ENCODE data around the gene PNO1. TPM values are rescaled to one million over a fixed set of nuclear protein-coding genes. Genes with fewer than 3 reads are reported as not detected.
"Not testable (repeated sequence)": the region's sequence is repeated elsewhere in the genome, so short reads cannot be mapped to it uniquely, and the experiment has no call there.

PNO1 gene
- total and polyA plus RNA-seq, 9 donors: 6.1 to 26.4 (median 12.7) TPM

GRCh38 chr2:68172990-68173700 is 15.5 kb downstream of the PNO1 start:
- Histone ChIP-seq H3K27me3 (no peaks in the 10 kb centered on the region), H3K4me3 (no peak overlapping the region), H3K36me3 (no peaks in the 10 kb centered on the region), H3K9me3 (no peaks in the 10 kb centered on the region), H3K27ac (no peak overlapping the region), H3K4me1 (ENCODE audit: insufficient read depth) (no peaks in the 10 kb centered on the region)
- no peak for DNase-seq
- intact Hi-C loops (cut with DNase I): no loop called here
- 91 to 96% (median 96%) methylated on average over 8 of the region's 8 CpGs for WGBS, 3 donors
- TF ChIP-seq POLR2A (IDR thresholded peaks at IDR 0.05): no peak
- TF ChIP-seq, protein P1, sequence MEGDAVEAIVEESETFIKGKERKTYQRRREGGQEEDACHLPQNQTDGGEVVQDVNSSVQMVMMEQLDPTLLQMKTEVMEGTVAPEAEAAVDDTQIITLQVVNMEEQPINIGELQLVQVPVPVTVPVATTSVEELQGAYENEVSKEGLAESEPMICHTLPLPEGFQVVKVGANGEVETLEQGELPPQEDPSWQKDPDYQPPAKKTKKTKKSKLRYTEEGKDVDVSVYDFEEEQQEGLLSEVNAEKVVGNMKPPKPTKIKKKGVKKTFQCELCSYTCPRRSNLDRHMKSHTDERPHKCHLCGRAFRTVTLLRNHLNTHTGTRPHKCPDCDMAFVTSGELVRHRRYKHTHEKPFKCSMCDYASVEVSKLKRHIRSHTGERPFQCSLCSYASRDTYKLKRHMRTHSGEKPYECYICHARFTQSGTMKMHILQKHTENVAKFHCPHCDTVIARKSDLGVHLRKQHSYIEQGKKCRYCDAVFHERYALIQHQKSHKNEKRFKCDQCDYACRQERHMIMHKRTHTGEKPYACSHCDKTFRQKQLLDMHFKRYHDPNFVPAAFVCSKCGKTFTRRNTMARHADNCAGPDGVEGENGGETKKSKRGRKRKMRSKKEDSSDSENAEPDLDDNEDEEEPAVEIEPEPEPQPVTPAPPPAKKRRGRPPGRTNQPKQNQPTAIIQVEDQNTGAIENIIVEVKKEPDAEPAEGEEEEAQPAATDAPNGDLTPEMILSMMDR (IDR thresholded peaks at IDR 0.05): no peak
- no peak for TF ChIP-seq EP300 (IDR thresholded peaks at IDR 0.05)

DNA sequence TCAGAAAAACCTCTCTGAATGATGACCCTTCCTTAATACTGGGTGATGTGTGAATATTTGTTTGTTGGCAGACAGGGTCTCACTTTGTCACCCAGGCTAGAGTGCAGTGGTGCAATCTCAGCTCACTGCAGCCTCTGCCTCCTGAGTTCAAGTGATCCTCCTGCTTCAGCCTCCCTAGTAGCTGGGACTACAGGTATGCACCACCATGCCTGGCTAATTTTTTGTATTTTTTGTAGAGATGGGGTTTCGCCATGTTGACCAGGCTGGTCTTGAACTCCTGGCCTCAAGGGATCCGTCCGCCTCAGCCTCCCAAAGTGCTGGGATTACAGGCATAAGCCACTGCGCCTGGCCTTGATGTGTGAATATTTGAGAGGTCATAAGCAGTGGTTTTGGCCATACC is 17.5 kb downstream of the PNO1 start:
- intact Hi-C loops (cut with DNase I); H3K9me3 ChIP-seq; H3K4me3 ChIP-seq; H3K36me3 ChIP-seq; H3K27ac ChIP-seq; H3K27me3 ChIP-seq; DNase-seq; H3K4me1 ChIP-seq (ENCODE audit: insufficient read depth): not testable (repeated sequence)
- WGBS, 3 donors: 97 to 100% (median 97%) methylated on average over 4 of the region's 4 CpGs

DNA sequence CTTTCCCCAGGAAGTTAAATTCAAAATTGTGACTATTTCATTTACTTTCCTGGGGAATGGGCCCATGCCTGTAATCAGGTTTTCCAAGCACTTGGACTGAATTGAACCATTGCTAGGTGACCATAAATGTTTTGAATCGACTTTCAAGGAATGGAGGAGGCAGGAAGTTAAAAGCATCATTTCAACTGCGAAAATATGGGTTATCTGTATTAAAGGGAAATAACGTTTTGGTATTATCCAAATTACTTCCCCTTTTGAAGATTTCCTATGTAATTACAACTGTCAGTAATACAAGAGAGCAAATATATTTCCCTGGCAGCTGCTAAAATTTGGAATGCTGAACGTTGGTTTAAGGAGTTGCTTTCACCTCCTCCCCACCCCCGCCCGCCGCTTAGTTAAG is 19.0 kb downstream of the PNO1 start:
- Histone ChIP-seq H3K4me3 (no peak overlapping the region), H3K4me1 (ENCODE audit: insufficient read depth) (peaks cover 3% of the 10 kb centered on the region), H3K9me3 (no peaks in the 10 kb centered on the region), H3K27me3 (no peaks in the 10 kb centered on the region), H3K27ac (no peak overlapping the region), H3K36me3 (no peaks in the 10 kb centered on the region)
- TF ChIP-seq, protein P1 (IDR thresholded peaks at IDR 0.05): no peak
- TF ChIP-seq POLR2A (IDR thresholded peaks at IDR 0.05) (no peak), EP300 (IDR thresholded peaks at IDR 0.05) (no peak)
- intact Hi-C loops (cut with DNase I): no loop called here
- DNase-seq: no peak
- WGBS, 3 donors: 74 to 78% (median 76%) methylated on average over 7 of the region's 7 CpGs

DNA sequence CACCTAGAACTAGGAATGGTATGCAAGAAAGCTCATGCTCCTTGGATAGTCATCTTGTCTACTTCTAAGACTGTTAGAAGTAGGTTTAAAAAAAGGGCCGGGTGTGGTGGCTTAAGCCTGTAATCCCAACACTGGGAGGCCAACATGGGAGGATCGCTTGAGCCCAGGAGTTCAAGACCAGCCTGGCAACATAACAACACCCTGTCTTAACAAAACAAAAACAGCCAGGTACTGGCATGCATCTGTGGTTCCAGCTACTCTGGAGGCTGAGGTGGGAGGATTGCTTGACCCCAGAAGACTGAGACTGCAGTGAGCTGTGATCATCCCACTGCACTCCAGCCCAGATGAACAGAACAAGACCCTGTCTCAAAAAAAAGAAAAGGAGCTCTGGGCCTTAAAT is 19.9 kb downstream of the PNO1 start:
- intact Hi-C loops (cut with DNase I): no loop called here
- Histone ChIP-seq H3K36me3 (no peaks in the 10 kb centered on the region), H3K9me3 (no peaks in the 10 kb centered on the region), H3K27me3 (no peaks in the 10 kb centered on the region), H3K4me3 (no peak overlapping the region), H3K27ac (no peak overlapping the region), H3K4me1 (ENCODE audit: insufficient read depth) (peaks cover 3% of the 10 kb centered on the region)
- TF ChIP-seq EP300 (IDR thresholded peaks at IDR 0.05) (no peak), POLR2A (IDR thresholded peaks at IDR 0.05) (no peak)
- TF ChIP-seq, protein P1 (IDR thresholded peaks at IDR 0.05): no peak
- no peak for DNase-seq
- WGBS, 3 donors: 45 to 93% (median 67%) methylated on average over 2 of the region's 2 CpGs

- H3K36me3 ChIP-seq: no peaks in the 10 kb centered on the region
- H3K4me3 ChIP-seq: no peak overlapping the region
Observed at GRCh38 chr2:68178432-68178831, 20.7 kb downstream of the PNO1 start.

More at GRCh38 chr2:68178432-68178831, 20.7 kb downstream of the PNO1 start:
- H3K9me3 ChIP-seq: no peaks in the 10 kb centered on the region
- intact Hi-C loops (cut with DNase I): no loop called here
- H3K27me3 ChIP-seq: no peaks in the 10 kb centered on the region
- H3K4me1 ChIP-seq (ENCODE audit: insufficient read depth): peaks cover 3% of the 10 kb centered on the region
- WGBS, 3 donors: 86 to 93% (median 93%) methylated on average over 3 of the region's 3 CpGs
- no peak overlapping the region for H3K27ac ChIP-seq
- TF ChIP-seq EP300 (IDR thresholded peaks at IDR 0.05) (no peak), POLR2A (IDR thresholded peaks at IDR 0.05) (no peak)
- TF ChIP-seq, protein P1 (IDR thresholded peaks at IDR 0.05): no peak
- DNase-seq: no peak

All from ovary (tissue), 9 donors.